Fibroblast of villous mesenchyme (primary cell): ENCODE results near the gene RALGPS1. TPM values are rescaled to one million over a fixed set of nuclear protein-coding genes. Genes with fewer than 3 reads are reported as not detected.

Source experiments
- DNase-seq: peaks from one replicate; pipeline ENCODE4 v3.0.0-alpha.2; 2010; ENCODE audit warnings: low read depth
- H3K4me3 ChIP-seq: 2 replicates; pipeline ENCODE4 v1.5.1; 2011; ENCODE audit warnings: low read depth, mild to moderate bottlenecking, low read length
- total RNA-seq: library from RNA; depleted of rRNA; stranded (reverse); fragments of >200 nt; gene quantifications from 2 replicates; pipeline ENCODE4 v1.2.3, GENCODE V29; 2012
- TF ChIP-seq, protein P1 (sequence below): IDR thresholded peaks from 2 replicates; pipeline ENCODE4 v1.5.1; 2012; ENCODE audit warnings: low read depth, mild to moderate bottlenecking, low read length; ENCODE audit not compliant: insufficient read depth

RALGPS1 gene
- total RNA-seq, 1 donor, result 2.6 TPM

- H3K4me3 ChIP-seq, result no peak overlapping the region
- DNase-seq, result no peak
- TF ChIP-seq, protein P1, sequence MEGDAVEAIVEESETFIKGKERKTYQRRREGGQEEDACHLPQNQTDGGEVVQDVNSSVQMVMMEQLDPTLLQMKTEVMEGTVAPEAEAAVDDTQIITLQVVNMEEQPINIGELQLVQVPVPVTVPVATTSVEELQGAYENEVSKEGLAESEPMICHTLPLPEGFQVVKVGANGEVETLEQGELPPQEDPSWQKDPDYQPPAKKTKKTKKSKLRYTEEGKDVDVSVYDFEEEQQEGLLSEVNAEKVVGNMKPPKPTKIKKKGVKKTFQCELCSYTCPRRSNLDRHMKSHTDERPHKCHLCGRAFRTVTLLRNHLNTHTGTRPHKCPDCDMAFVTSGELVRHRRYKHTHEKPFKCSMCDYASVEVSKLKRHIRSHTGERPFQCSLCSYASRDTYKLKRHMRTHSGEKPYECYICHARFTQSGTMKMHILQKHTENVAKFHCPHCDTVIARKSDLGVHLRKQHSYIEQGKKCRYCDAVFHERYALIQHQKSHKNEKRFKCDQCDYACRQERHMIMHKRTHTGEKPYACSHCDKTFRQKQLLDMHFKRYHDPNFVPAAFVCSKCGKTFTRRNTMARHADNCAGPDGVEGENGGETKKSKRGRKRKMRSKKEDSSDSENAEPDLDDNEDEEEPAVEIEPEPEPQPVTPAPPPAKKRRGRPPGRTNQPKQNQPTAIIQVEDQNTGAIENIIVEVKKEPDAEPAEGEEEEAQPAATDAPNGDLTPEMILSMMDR, result no peak
Measured at GRCh38 chr9:127253446-127253845, 338.9 kb downstream of the RALGPS1 start.

DNA sequence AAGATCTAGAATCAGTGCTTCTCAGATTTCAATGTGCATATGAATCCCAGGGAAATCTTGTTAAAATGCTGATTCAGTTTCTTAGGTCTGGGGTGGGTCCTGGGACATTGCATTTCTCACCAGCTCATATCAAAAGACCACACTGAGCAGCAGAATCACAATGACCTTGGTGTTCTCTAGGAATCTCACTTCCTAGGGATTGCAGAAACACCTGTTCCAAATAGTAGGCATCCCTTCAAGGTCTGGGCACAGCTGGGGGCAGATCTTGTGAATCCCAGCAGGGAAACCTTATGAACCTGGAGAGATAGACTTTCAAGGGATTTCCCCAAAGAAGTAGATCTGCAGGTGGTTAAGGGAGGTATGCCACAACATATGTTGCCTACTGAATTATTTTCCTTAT lies 341.1 kb downstream of the RALGPS1 start:
- TF ChIP-seq, protein P1, result no peak
- no peak overlapping the region for H3K4me3 ChIP-seq
- DNase-seq, result no peak

DNA sequence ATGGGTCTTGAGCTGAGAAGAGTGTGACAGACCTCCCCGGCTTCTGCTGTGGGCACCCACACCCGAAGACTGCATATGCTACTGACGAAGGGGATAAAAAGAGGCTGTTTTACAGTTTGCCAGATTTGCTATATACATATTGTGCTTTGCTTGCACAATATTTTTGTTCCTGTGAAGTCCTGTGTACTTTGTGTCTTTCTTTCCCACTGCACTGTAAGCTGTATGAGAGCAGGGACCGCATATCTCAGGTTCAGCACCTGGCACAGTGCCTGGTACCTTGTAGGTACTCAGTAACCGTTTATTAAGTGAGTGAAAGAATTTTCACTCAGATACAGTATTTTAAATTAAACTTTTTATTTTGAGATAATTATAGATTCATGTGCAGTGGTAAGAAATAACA lies 341.7 kb downstream of the RALGPS1 start:
- TF ChIP-seq, protein P1, result no peak
- no peak overlapping the region for H3K4me3 ChIP-seq
- no peak for DNase-seq

- H3K4me3 ChIP-seq, result no peak overlapping the region
- TF ChIP-seq, protein P1, result no peak
- DNase-seq, result no peak
Measured at GRCh38 chr9:127258606-127259471, 344.3 kb downstream of the RALGPS1 start.

DNA sequence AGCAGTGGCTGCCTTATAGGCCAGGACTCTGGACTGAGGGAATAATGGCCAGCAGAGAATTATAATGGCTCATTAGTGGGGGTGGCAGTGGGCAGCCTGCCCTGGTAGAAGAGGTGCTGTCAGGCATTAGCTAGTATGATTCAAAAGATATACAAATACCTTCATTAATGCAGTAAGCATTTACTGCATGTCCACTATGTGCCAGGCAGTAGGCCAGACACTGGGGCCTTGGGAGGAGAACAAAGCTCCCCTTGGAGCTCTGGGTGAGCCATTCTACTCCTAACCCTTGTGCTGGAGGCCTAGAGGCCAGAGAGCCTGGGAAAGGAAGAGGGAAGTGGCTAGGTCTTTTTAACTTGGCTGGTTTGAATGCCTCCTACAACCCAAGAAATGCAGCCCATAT lies 348.0 kb downstream of the RALGPS1 start:
- TF ChIP-seq, protein P1, result no peak
- DNase-seq, result no peak

DNA sequence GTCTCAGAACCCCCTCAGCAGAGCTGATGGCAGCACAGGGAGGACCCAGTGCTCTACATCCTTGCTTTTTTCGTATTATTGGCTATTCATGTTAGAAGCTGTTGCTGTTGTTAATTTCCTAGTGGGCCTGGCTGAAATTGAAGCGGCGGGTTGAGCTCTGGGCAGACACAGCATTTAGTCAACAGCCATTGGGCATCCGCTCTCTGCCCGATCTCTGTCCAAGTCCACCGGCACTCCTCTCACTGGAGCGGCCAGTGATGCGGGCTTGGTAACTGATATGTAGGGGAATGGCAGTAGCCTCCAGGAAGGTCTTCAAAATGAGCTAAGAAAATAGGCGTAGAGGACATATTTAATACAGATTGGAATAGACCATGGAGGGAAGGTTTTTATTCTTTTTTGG lies 348.7 kb downstream of the RALGPS1 start:
- no peak for DNase-seq
- no peak overlapping the region for H3K4me3 ChIP-seq
- TF ChIP-seq, protein P1, result no peak

More for the DNA sequence above, 348.0 kb downstream of the RALGPS1 start:
- H3K4me3 ChIP-seq, result no peak overlapping the region

- TF ChIP-seq, protein P1, result no peak
- DNase-seq, result no peak
- H3K4me3 ChIP-seq, result no peak overlapping the region
Measured at GRCh38 chr9:127263664-127264063, 349.1 kb downstream of the RALGPS1 start.
